ENCODE results near the gene ALPP.

The ALPP gene

GRCh38 chr2:232410238-232410900 is 31.8 kb downstream of the ALPP start:
- DNase-seq (ENCODE audit: low spot score): no peak
- TF ChIP-seq CTCF (IDR thresholded peaks at IDR 0.05; ENCODE audit: extremely low read depth, missing control alignments): no peak

- no peak for TF ChIP-seq CTCF (IDR thresholded peaks at IDR 0.05; ENCODE audit: extremely low read depth, missing control alignments)
- DNase-seq (ENCODE audit: low spot score): no peak
Observed at GRCh38 chr2:232411901-232412629, 33.5 kb downstream of the ALPP start.

GRCh38 chr2:232412986-232413385 is 34.4 kb downstream of the ALPP start:
- DNase-seq (ENCODE audit: low spot score): no peak
- no peak for TF ChIP-seq CTCF (IDR thresholded peaks at IDR 0.05; ENCODE audit: extremely low read depth, missing control alignments)

- TF ChIP-seq CTCF (IDR thresholded peaks at IDR 0.05; ENCODE audit: extremely low read depth, missing control alignments): no peak
- DNase-seq (ENCODE audit: low spot score): no peak
Observed at GRCh38 chr2:232415138-232415690, 36.7 kb downstream of the ALPP start.

GRCh38 chr2:232415736-232416520 is 37.4 kb downstream of the ALPP start:
- TF ChIP-seq CTCF (IDR thresholded peaks at IDR 0.05; ENCODE audit: extremely low read depth, missing control alignments): no peak
- DNase-seq (ENCODE audit: low spot score): no peak

GRCh38 chr2:232416521-232417470 is 38.2 kb downstream of the ALPP start:
- no peak for TF ChIP-seq CTCF (IDR thresholded peaks at IDR 0.05; ENCODE audit: extremely low read depth, missing control alignments)
- DNase-seq (ENCODE audit: low spot score): no peak

All from GM20000 (cell line).